ENCODE data around the gene NACC2. TPM values are rescaled to one million over a fixed set of nuclear protein-coding genes. Genes with fewer than 3 reads are reported as not detected.

The NACC2 gene
- total and polyA plus RNA-seq, 9 of the 15 experiments (the other 6 are each of a cell fraction or from before 2014, with no cell fraction given): 0.70 to 25.1 (median 5.6) TPM

- TF ChIP-seq, protein P1, sequence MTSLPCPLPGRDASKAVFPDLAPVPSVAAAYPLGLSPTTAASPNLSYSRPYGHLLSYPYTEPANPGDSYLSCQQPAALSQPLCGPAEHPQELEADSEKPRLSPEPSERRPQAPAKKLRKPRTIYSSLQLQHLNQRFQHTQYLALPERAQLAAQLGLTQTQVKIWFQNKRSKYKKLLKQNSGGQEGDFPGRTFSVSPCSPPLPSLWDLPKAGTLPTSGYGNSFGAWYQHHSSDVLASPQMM (CRISPR knock-in tag; IDR thresholded peaks at IDR 0.05): no peak
- TF ChIP-seq KAT8 (IDR thresholded peaks at IDR 0.05; ENCODE audit: low read depth): no peak
- TF ChIP-seq HOMEZ (CRISPR knock-in tag; IDR thresholded peaks at IDR 0.05): no peak
- no peak for TF ChIP-seq ZNF444 (CRISPR knock-in tag; IDR thresholded peaks at IDR 0.05)
- TF ChIP-seq, protein P2, sequence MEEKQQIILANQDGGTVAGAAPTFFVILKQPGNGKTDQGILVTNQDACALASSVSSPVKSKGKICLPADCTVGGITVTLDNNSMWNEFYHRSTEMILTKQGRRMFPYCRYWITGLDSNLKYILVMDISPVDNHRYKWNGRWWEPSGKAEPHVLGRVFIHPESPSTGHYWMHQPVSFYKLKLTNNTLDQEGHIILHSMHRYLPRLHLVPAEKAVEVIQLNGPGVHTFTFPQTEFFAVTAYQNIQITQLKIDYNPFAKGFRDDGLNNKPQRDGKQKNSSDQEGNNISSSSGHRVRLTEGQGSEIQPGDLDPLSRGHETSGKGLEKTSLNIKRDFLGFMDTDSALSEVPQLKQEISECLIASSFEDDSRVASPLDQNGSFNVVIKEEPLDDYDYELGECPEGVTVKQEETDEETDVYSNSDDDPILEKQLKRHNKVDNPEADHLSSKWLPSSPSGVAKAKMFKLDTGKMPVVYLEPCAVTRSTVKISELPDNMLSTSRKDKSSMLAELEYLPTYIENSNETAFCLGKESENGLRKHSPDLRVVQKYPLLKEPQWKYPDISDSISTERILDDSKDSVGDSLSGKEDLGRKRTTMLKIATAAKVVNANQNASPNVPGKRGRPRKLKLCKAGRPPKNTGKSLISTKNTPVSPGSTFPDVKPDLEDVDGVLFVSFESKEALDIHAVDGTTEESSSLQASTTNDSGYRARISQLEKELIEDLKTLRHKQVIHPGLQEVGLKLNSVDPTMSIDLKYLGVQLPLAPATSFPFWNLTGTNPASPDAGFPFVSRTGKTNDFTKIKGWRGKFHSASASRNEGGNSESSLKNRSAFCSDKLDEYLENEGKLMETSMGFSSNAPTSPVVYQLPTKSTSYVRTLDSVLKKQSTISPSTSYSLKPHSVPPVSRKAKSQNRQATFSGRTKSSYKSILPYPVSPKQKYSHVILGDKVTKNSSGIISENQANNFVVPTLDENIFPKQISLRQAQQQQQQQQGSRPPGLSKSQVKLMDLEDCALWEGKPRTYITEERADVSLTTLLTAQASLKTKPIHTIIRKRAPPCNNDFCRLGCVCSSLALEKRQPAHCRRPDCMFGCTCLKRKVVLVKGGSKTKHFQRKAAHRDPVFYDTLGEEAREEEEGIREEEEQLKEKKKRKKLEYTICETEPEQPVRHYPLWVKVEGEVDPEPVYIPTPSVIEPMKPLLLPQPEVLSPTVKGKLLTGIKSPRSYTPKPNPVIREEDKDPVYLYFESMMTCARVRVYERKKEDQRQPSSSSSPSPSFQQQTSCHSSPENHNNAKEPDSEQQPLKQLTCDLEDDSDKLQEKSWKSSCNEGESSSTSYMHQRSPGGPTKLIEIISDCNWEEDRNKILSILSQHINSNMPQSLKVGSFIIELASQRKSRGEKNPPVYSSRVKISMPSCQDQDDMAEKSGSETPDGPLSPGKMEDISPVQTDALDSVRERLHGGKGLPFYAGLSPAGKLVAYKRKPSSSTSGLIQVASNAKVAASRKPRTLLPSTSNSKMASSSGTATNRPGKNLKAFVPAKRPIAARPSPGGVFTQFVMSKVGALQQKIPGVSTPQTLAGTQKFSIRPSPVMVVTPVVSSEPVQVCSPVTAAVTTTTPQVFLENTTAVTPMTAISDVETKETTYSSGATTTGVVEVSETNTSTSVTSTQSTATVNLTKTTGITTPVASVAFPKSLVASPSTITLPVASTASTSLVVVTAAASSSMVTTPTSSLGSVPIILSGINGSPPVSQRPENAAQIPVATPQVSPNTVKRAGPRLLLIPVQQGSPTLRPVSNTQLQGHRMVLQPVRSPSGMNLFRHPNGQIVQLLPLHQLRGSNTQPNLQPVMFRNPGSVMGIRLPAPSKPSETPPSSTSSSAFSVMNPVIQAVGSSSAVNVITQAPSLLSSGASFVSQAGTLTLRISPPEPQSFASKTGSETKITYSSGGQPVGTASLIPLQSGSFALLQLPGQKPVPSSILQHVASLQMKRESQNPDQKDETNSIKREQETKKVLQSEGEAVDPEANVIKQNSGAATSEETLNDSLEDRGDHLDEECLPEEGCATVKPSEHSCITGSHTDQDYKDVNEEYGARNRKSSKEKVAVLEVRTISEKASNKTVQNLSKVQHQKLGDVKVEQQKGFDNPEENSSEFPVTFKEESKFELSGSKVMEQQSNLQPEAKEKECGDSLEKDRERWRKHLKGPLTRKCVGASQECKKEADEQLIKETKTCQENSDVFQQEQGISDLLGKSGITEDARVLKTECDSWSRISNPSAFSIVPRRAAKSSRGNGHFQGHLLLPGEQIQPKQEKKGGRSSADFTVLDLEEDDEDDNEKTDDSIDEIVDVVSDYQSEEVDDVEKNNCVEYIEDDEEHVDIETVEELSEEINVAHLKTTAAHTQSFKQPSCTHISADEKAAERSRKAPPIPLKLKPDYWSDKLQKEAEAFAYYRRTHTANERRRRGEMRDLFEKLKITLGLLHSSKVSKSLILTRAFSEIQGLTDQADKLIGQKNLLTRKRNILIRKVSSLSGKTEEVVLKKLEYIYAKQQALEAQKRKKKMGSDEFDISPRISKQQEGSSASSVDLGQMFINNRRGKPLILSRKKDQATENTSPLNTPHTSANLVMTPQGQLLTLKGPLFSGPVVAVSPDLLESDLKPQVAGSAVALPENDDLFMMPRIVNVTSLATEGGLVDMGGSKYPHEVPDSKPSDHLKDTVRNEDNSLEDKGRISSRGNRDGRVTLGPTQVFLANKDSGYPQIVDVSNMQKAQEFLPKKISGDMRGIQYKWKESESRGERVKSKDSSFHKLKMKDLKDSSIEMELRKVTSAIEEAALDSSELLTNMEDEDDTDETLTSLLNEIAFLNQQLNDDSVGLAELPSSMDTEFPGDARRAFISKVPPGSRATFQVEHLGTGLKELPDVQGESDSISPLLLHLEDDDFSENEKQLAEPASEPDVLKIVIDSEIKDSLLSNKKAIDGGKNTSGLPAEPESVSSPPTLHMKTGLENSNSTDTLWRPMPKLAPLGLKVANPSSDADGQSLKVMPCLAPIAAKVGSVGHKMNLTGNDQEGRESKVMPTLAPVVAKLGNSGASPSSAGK (IDR thresholded peaks at IDR 0.05): no peak
- TF ChIP-seq PTBP1 (IDR thresholded peaks at IDR 0.05; ENCODE audit: low read depth, low read length): no peak
These were observed 3.3 kb downstream of the NACC2 start (continued) for GRCh38 chr9:136091582-136092352.

Measured in K562 (cell line).